H9 (cell line): Measurements from ENCODE around the gene NOS1AP. TPM values are rescaled to one million over a fixed set of nuclear protein-coding genes. Genes with fewer than 3 reads are reported as not detected.
A peak's percentile ranks its signal among the peaks of the same experiment; 100 is the strongest.

Source experiments
- DNase-seq: peaks from one replicate; pipeline ENCODE4 v3.0.0-alpha.2; 2017
- H2AFZ ChIP-seq: one replicate; pipeline ENCODE4 v1.6.1; 2013; ENCODE audit warnings: mild to moderate bottlenecking, low read length, control low read depth, moderate library complexity
- H2AK5ac ChIP-seq: 2 replicates; pipeline ENCODE4 v1.6.1; 2013; ENCODE audit warnings: low read length, control low read depth, mixed read lengths; ENCODE audit not compliant: insufficient read length
- H2BK120ac ChIP-seq: one replicate; pipeline ENCODE4 v1.6.1; 2013; ENCODE audit warnings: low read depth, mild to moderate bottlenecking, low read length, control low read depth, inconsistent platforms; ENCODE audit not compliant: poor library complexity, severe bottlenecking
- H2BK12ac ChIP-seq: 2 replicates; pipeline ENCODE4 v1.6.1; 2013; ENCODE audit warnings: low read length, control low read depth, mixed read lengths, low read depth; ENCODE audit not compliant: insufficient read length
- H2BK15ac ChIP-seq: 2 replicates; pipeline ENCODE4 v1.6.1; 2013; ENCODE audit warnings: low read depth, low read length, control low read depth
- H2BK20ac ChIP-seq: one replicate; pipeline ENCODE4 v1.6.1; 2013; ENCODE audit warnings: low read depth, mild to moderate bottlenecking, low read length, control low read depth, inconsistent platforms; ENCODE audit not compliant: poor library complexity, severe bottlenecking
- H2BK5ac ChIP-seq: 2 replicates; pipeline ENCODE4 v1.6.1; 2013; ENCODE audit warnings: low read length, control low read depth, mixed read lengths; ENCODE audit not compliant: insufficient read length
- H3K14ac ChIP-seq: 2 replicates; pipeline ENCODE4 v1.6.1; 2013; ENCODE audit warnings: low read length, control low read depth; ENCODE audit not compliant: insufficient read depth
- H3K18ac ChIP-seq: 2 replicates; pipeline ENCODE4 v1.6.1; 2013; ENCODE audit warnings: low read depth, mild to moderate bottlenecking, mixed read lengths, low read length, control low read depth; ENCODE audit not compliant: insufficient read length
- H3K23ac ChIP-seq: 2 replicates; pipeline ENCODE4 v1.6.1; 2013; ENCODE audit warnings: low read length, control low read depth, mixed read lengths, low read depth; ENCODE audit not compliant: insufficient read length
- H3K23me2 ChIP-seq: 2 replicates; pipeline ENCODE4 v1.6.1; 2013; ENCODE audit warnings: low read depth, mild to moderate bottlenecking, mixed read lengths, low read length, control low read depth; ENCODE audit not compliant: insufficient read length, poor library complexity, severe bottlenecking
- H3K27ac ChIP-seq: 2 replicates; pipeline ENCODE4 v1.5.1; 2013; ENCODE audit warnings: low read length, control low read depth, mixed read lengths, low read depth; ENCODE audit not compliant: insufficient read length
- H3K27me3 ChIP-seq: 2 replicates; pipeline ENCODE4 v1.6.1; 2013; ENCODE audit warnings: low read length, control low read depth, inconsistent platforms; ENCODE audit not compliant: insufficient read depth
- H3K4ac ChIP-seq: 2 replicates; pipeline ENCODE4 v1.6.1; 2013; ENCODE audit warnings: low read depth, mild to moderate bottlenecking, control low read depth, inconsistent platforms, low read length, moderate library complexity
- H3K4me1 ChIP-seq: 2 replicates; pipeline ENCODE4 v1.6.1; 2013; ENCODE audit warnings: low read length, control low read depth, inconsistent platforms; ENCODE audit not compliant: insufficient read depth
- H3K4me2 ChIP-seq: 2 replicates; pipeline ENCODE4 v1.6.1; 2013; ENCODE audit warnings: low read length, control low read depth, mixed read lengths; ENCODE audit not compliant: insufficient read length, insufficient read depth
- H3K56ac ChIP-seq: 2 replicates; pipeline ENCODE4 v1.6.1; 2013; ENCODE audit warnings: low read depth, mild to moderate bottlenecking, mixed read lengths, low read length, control low read depth; ENCODE audit not compliant: insufficient read length
- H3K79me1 ChIP-seq: 2 replicates; pipeline ENCODE4 v1.6.1; 2013; ENCODE audit warnings: low read depth, mild to moderate bottlenecking, moderate library complexity, low read length, control low read depth, inconsistent platforms; ENCODE audit not compliant: insufficient read depth, poor library complexity, severe bottlenecking
- H3K79me2 ChIP-seq: 2 replicates; pipeline ENCODE4 v1.6.1; 2013; ENCODE audit warnings: low read length, control low read depth, inconsistent platforms; ENCODE audit not compliant: insufficient read depth
- H3K9ac ChIP-seq: 2 replicates; pipeline ENCODE4 v1.6.1; 2013; ENCODE audit warnings: low read length, control low read depth, mixed read lengths; ENCODE audit not compliant: insufficient read length; ENCODE audit errors: extremely low read depth
- H3K9me3 ChIP-seq: one replicate; pipeline ENCODE4 v1.6.1; 2013; ENCODE audit warnings: low read depth, low read length, inconsistent platforms; ENCODE audit not compliant: control insufficient read depth
- H3T11ph ChIP-seq: one replicate; pipeline ENCODE4 v1.6.1; 2013; ENCODE audit warnings: mild to moderate bottlenecking, low read length, control low read depth, inconsistent platforms
- H4K20me1 ChIP-seq: one replicate; pipeline ENCODE4 v1.6.1; 2013; ENCODE audit not compliant: control insufficient read depth, insufficient read length, insufficient read depth
- H4K5ac ChIP-seq: 2 replicates; pipeline ENCODE4 v1.6.1; 2013; ENCODE audit warnings: low read depth, mild to moderate bottlenecking, mixed read lengths, low read length, control low read depth; ENCODE audit not compliant: insufficient read length
- H4K8ac ChIP-seq: replicated peaks from 2 replicates; pipeline ENCODE4 v1.6.1; 2013; ENCODE audit warnings: low read length, control low read depth, mixed read lengths, low read depth; ENCODE audit not compliant: insufficient read length
- H4K91ac ChIP-seq: 2 replicates; pipeline ENCODE4 v1.6.1; 2013; ENCODE audit warnings: low read depth, mild to moderate bottlenecking, moderate library complexity, mixed read lengths, low read length, control low read depth; ENCODE audit not compliant: insufficient read length
- H3K27ac Mint-ChIP-seq, 3 experiments: 2 replicates in 2 of 3; 3 replicates in 1 of 3; pipeline ENCODE4 v1.8.0; 2020 to 2021; ENCODE audit warnings: mixed read lengths in 3 of 3, mild to moderate bottlenecking in 1 of 3, moderate library complexity in 1 of 3
- H3K27me3 Mint-ChIP-seq: 2 replicates; pipeline ENCODE4 v1.8.0; 2021; ENCODE audit warnings: low read depth, mild to moderate bottlenecking, moderate library complexity, mixed read lengths
- H3K36me3 Mint-ChIP-seq, 3 experiments: 2 replicates in 2 of 3; 3 replicates in 1 of 3; pipeline ENCODE4 v1.8.0; 2020 to 2021; ENCODE audit warnings: low read depth in 3 of 3, mixed read lengths in 3 of 3; ENCODE audit not compliant: insufficient read depth in 1 of 3
- H3K4me1 Mint-ChIP-seq, 2 experiments: 2 replicates each; pipeline ENCODE4 v1.8.0; 2020; ENCODE audit warnings: mixed read lengths in 2 of 2
- H3K4me3 Mint-ChIP-seq, 2 experiments: 2 replicates in 1 of 2; 3 replicates in 1 of 2; pipeline ENCODE4 v1.8.0; 2020 to 2021; ENCODE audit warnings: mild to moderate bottlenecking in 2 of 2, mixed read lengths in 2 of 2, moderate library complexity in 1 of 2
- H3K9me3 Mint-ChIP-seq, 2 experiments: 2 replicates in 1 of 2; 3 replicates in 1 of 2; pipeline ENCODE4 v1.8.0; 2020; ENCODE audit warnings: mild to moderate bottlenecking in 2 of 2, mixed read lengths in 2 of 2, moderate library complexity in 1 of 2
- WGBS: extraction: QIAGEN DNeasy Blood & Tissue Kit; methylation state at CpG from one replicate; pipeline ENCODE4 v1.1.7; 2013; ENCODE audit warnings: missing lambda C conversion rate, low lambda C conversion rate, mixed read lengths; ENCODE audit not compliant: insufficient read length; ENCODE audit errors: extremely low coverage; 5-methylcytosine and 5-hydroxymethylcytosine counted together
- total RNA-seq: library from RNA; stranded (reverse); gene quantifications from 2 replicates; pipeline ENCODE4 v1.2.1, GENCODE V29; 2021
- TF ChIP-seq, protein P1 (sequence below): fragments of 200-600 bp; sonication (generic); conservative IDR thresholded peaks from 3 replicates; pipeline ENCODE4 v1.8.0; 2021; ENCODE audit warnings: antibody characterized with exemption, mild to moderate bottlenecking

NOS1AP gene
- total RNA-seq, 1 experiment from 2014 or later, result 8.4 TPM

GRCh38 chr1:162023547-162024501, 45.7 kb upstream of the NOS1AP start, which contains the start of gene OLFML2B:
TSS of gene OLFML2B (minus strand) at chr1:162023869. CDS start at chr1:162023430, 439 bp downstream.
- H3K4me3 Mint-ChIP-seq, result peak within 1 kb of the TSS; percentile 80 to 92
- no peak within 1 kb of the TSS for H2AK5ac ChIP-seq
- H3K9ac ChIP-seq, result peak within 1 kb of the TSS; percentile 3
- no peak within 1 kb of the TSS for H4K8ac ChIP-seq
- no peak within 1 kb of the TSS for H3K27ac ChIP-seq
- peaks cover 71% of the 10 kb centered on the region for H3K27me3 Mint-ChIP-seq
- DNase-seq, result peak; percentile 81
- H3K14ac ChIP-seq, result peak within 1 kb of the TSS; percentile 74
- no peaks in the 10 kb centered on the region; the same call in 1 of the 2 replicates for H3K4me1 ChIP-seq
- no peak within 1 kb of the TSS for H2BK20ac ChIP-seq
- no peaks in the 10 kb centered on the region for H4K20me1 ChIP-seq
- H4K5ac ChIP-seq, result no peak within 1 kb of the TSS
- no peak within 1 kb of the TSS for H3K4ac ChIP-seq
- no peak within 1 kb of the TSS for H3K18ac ChIP-seq
- H3T11ph ChIP-seq, result no peak within 1 kb of the TSS
- H3K27me3 ChIP-seq, result peaks cover 11% of the 10 kb centered on the region; the same call in 1 of the 2 replicates
- no peaks in the 10 kb centered on the region; a peak in 1 of 5 replicates for H3K9me3 Mint-ChIP-seq
- H3K23ac ChIP-seq, result no peak within 1 kb of the TSS
- no peak within 1 kb of the TSS for H2BK120ac ChIP-seq
- H3K36me3 Mint-ChIP-seq, result no peaks in the 10 kb centered on the region; a peak in 1 of 7 replicates
- H3K27ac Mint-ChIP-seq, result peak within 1 kb of the TSS in 1 of 3 experiments; percentile 18; a peak in 1 of 7 replicates
- H3K4me2 ChIP-seq, result peak within 1 kb of the TSS; percentile 82
- no peak within 1 kb of the TSS for H2BK12ac ChIP-seq
- no peaks in the 10 kb centered on the region for H3K9me3 ChIP-seq
- no peak within 1 kb of the TSS for H4K91ac ChIP-seq
- H2BK15ac ChIP-seq, result no peak within 1 kb of the TSS
- no peaks in the 10 kb centered on the region for H3K79me2 ChIP-seq
- no CpG with 5 or more reads among the region's 85 CpGs for WGBS
- TF ChIP-seq, protein P1, sequence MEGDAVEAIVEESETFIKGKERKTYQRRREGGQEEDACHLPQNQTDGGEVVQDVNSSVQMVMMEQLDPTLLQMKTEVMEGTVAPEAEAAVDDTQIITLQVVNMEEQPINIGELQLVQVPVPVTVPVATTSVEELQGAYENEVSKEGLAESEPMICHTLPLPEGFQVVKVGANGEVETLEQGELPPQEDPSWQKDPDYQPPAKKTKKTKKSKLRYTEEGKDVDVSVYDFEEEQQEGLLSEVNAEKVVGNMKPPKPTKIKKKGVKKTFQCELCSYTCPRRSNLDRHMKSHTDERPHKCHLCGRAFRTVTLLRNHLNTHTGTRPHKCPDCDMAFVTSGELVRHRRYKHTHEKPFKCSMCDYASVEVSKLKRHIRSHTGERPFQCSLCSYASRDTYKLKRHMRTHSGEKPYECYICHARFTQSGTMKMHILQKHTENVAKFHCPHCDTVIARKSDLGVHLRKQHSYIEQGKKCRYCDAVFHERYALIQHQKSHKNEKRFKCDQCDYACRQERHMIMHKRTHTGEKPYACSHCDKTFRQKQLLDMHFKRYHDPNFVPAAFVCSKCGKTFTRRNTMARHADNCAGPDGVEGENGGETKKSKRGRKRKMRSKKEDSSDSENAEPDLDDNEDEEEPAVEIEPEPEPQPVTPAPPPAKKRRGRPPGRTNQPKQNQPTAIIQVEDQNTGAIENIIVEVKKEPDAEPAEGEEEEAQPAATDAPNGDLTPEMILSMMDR, result no peak; the same call in 2 of the 3 replicates
- no peak within 1 kb of the TSS for H2AFZ ChIP-seq
- no peak within 1 kb of the TSS for H3K56ac ChIP-seq
- H3K4me1 Mint-ChIP-seq, result peaks cover 24 to 29% of the 10 kb centered on the region in 2 experiments
- H2BK5ac ChIP-seq, result no peak within 1 kb of the TSS
- no peaks in the 10 kb centered on the region for H3K79me1 ChIP-seq
- H3K23me2 ChIP-seq, result peaks cover 12% of the 10 kb centered on the region
